ENCODE results near the gene KDM6B.

Gene KDM6B

GRCh38 chr17:7867881-7868329, 33.9 kb downstream of the KDM6B start:
- no peak for DNase-seq (ENCODE audit: low read depth in 2 of 3, low spot score in 1 of 3)

DNA sequence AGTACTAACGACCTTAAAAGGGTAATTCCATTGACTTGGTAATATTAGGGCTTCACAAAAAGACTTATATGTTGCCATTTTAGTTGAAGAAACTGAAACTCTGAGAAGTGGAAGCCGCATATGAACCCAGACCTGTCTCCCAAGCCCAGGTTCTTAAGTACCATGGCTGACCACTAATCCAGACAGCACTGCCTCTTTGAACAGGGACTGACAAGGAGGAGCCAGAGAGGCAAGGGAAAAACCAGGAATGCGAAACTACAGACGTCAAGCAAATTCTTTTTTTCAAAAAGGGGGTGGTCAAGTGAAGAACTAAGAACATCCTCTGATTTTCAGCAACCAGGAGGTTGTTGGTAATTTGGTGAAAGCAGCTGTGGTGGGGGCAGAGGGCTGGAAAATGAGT, 39.0 kb downstream of the KDM6B start:
- DNase-seq (ENCODE audit: low read depth in 2 of 3, low spot score in 1 of 3) = no peak

DNA sequence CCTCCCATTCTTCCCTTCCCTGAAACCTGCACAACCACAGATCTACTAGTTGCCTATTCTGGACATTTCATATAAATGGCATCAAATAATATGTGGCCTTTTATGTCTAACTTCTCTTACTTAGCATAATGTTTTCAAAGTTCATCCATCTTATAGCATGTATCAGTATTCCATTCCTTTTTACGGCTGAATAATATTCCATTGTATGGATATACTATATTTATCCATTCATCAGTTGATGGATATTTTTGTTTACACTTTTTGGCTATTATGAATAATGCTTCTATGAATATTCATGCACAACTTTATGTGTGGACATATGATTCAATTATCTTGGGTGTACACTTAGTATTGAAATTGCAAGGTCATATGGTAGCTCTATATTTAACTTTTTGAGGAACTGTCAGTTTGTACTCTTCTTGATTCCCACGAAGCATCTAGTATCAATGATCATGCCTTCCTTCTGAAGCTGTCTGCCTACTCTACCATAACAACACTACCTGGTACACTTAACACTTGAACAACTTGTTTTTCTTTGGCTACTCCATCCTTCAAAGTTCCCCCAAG, 41.9 kb downstream of the KDM6B start:
- no peak for DNase-seq (ENCODE audit: low read depth in 2 of 3, low spot score in 1 of 3)

GRCh38 chr17:7878234-7878633, 44.2 kb downstream of the KDM6B start:
- DNase-seq (ENCODE audit: low read depth in 2 of 3, low spot score in 1 of 3) = no peak

GRCh38 chr17:7880076-7880868, 46.3 kb downstream of the KDM6B start:
- DNase-seq (ENCODE audit: low read depth in 2 of 3, low spot score in 1 of 3) = no peak

DNA sequence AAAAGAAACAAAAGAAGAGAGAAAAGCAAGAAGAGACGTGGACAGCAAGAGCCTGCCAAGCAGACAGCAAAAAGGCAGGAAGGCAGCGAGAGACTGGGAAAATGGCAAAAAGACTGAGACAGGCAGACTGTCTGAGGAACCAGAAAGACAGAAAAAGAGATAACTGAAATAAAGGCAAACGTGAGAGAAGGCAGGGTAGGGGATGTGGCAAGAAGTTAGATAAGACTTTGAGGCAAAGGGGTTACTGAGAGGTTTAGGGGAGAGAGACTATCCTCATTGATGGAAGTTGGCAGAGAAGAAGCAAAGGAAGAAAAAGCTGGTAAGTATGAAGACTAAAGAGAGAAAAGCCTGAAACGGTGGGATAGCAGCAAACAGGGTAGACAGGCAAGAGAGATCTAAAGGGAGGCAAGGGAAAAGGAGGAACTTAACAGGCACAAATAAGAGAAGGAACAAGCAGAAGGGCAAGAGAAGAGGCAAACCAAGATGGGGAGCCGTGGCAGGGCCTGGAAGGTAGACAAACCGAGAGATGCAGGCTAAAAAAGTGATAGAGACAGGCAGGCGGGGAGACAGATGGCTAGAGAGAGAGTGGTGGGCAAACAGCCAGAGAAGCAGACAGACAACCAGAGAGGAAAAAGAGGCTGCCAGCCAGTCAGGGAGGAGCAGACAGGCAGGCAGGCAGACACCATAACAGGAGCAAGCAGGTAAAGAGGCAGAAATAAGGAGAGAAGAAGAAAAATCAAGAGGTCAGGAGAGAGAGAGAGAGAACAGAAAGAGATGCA, 47.4 kb downstream of the KDM6B start:
- DNase-seq (ENCODE audit: low read depth in 2 of 3, low spot score in 1 of 3) = no peak

DNA sequence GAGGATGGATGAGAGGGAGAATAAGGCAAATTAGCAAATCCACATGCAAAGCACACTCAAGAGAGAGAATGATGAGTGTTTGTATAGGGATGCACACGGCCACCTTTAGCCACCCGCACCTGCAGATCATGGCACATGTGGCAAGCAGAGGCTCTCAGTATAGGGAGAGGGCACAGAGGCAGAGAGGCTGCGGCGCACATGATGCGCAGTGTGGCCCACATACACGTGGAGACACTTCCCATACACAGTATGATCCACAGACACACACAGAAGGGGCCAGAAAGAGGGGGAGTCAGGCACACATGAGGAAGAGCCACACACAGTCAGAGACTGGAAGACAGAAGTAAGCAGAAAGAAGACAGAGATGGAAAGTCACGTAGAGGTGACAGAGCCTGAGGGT, 48.1 kb downstream of the KDM6B start:
- no peak for DNase-seq (ENCODE audit: low read depth in 2 of 3, low spot score in 1 of 3)

DNA sequence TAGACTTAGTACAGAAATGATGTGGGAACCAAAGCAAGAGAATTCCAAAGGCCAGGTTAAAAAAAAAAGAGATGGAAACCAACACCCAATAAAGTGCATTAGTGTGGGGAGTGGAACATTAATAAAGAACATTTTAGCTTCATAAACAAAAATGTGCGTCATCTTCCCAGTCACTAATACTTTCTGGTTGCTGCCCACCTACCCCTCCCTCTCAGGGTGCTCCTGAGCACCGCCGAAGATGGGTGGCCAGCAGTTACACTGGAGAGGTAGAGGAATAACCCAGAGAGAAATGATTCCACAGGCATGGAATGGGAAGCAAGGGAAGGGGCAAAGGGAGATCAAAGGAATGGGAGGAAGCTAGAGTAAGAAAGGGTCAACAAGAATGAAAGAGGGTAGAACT, 48.6 kb downstream of the KDM6B start:
- DNase-seq (ENCODE audit: low read depth in 2 of 3, low spot score in 1 of 3) = no peak
